Spleen (tissue), 11 donors: Measurements from ENCODE around the gene ATOX1. TPM values are rescaled to one million over a fixed set of nuclear protein-coding genes. Genes with fewer than 3 reads are reported as not detected.
A peak's percentile ranks its signal among the peaks of the same experiment; 100 is the strongest.

Source experiments
- DNase-seq: peaks from one replicate; pipeline ENCODE4 v3.0.0-alpha.2; 2020
- H3K27ac ChIP-seq, 8 donors: fragments of 200-600 bp; sonication (generic) in 7 of 8; 1 replicate in 4 of 8; 2 replicates in 4 of 8; pipeline versions ENCODE4 v1.5.0 to v1.8.0; 2016 to 2021; ENCODE audit warnings: inconsistent platforms in 4 of 8, mild to moderate bottlenecking in 4 of 8, moderate library complexity in 1 of 8
- H3K27me3 ChIP-seq, 7 donors: fragments of 200-600 bp; sonication (generic) in 6 of 7; replicated peaks in 1 of 7; 1 replicate in 4 of 7; 2 replicates in 3 of 7; pipeline versions ENCODE4 v1.5.0 to v1.8.0; 2016 to 2021; ENCODE audit warnings: inconsistent platforms in 3 of 7, mild to moderate bottlenecking in 1 of 7
- H3K36me3 ChIP-seq, 6 donors: fragments of 200-600 bp; sonication (generic) in 5 of 6; 1 replicate in 4 of 6; 2 replicates in 2 of 6; pipeline versions ENCODE4 v1.5.0 to v1.8.0; 2016 to 2021; ENCODE audit warnings: inconsistent platforms in 2 of 6
- H3K4me1 ChIP-seq, 6 donors: fragments of 200-600 bp; sonication (generic) in 5 of 6; 1 replicate in 3 of 6; 2 replicates in 3 of 6; pipeline versions ENCODE4 v1.5.0 to v1.8.0; 2016 to 2021; ENCODE audit warnings: inconsistent platforms in 3 of 6
- H3K4me3 ChIP-seq, 8 donors: fragments of 200-600 bp; sonication (generic) in 7 of 8; 1 replicate in 4 of 8; 2 replicates in 4 of 8; pipeline versions ENCODE4 v1.5.0 to v1.8.0; 2016 to 2021; ENCODE audit warnings: inconsistent platforms in 4 of 8, mild to moderate bottlenecking in 4 of 8, moderate library complexity in 2 of 8
- H3K9me3 ChIP-seq, 8 donors: fragments of 200-600 bp; sonication (generic) in 7 of 8; 1 replicate in 4 of 8; 2 replicates in 4 of 8; pipeline versions ENCODE4 v1.5.0 to v1.8.0; 2016 to 2021; ENCODE audit warnings: inconsistent platforms in 4 of 8
- CTCF ChIP-seq, 11 experiments: fragments of 200-600 bp in 7 of 11; fragments of 450-650 bp in 4 of 11; sonication (generic) in 4 of 11; IDR thresholded peaks in 8 of 11; conservative IDR thresholded peaks in 3 of 11; 1 replicate in 7 of 11; 2 replicates in 4 of 11; pipeline versions ENCODE4 v1.4.0 to v1.8.0; 2016 to 2021; ENCODE audit warnings: antibody characterized with exemption in 11 of 11, inconsistent platforms in 4 of 11, mild to moderate bottlenecking in 1 of 11
- POLR2A ChIP-seq, 3 donors: fragments of 450-650 bp; IDR thresholded peaks; one replicate each; pipeline ENCODE4 v1.5.1; 2017; ENCODE audit warnings: antibody characterized with exemption in 3 of 3, mild to moderate bottlenecking in 1 of 3
- POLR2AphosphoS5 ChIP-seq, 3 donors: sonication (generic); formaldehyde crosslinking; IDR thresholded peaks; one replicate each; pipeline ENCODE4 v1.5.1; 2017; ENCODE audit warnings: antibody characterized with exemption in 3 of 3
- WGBS, 5 donors: extraction: QIAGEN DNeasy Blood & Tissue Kit in 3 of 5; methylation state at CpG; one replicate each; pipeline versions ENCODE4 v1.1.5 to v1.1.7; 2013 to 2018; 5-methylcytosine and 5-hydroxymethylcytosine counted together
- intact Hi-C: fragments of 100-400 bp; cut with DNase I; formaldehyde crosslinking; loops from one replicate; pipeline ENCODE4 v1.15.0; 2023; ENCODE audit warnings: low total_unique reads
- polyA plus RNA-seq, 3 donors: library from polyadenylated mRNA; stranded (reverse); fragments of 200-250 nt; gene quantifications; one replicate each; pipeline ENCODE4 v1.2.1, GENCODE V29; 2013
- total RNA-seq, 7 donors: library from RNA; depleted of rRNA in 3 of 7; stranded (reverse); fragments of >200 nt in 3 of 7; fragmentation: NEBNext Ultra II Directional in 4 of 7; extraction: Animal tissue kit (Norgen Biotek cat#: 25700) in 4 of 7; gene quantifications; one replicate each; pipeline versions ENCODE4 v1.1.0 to v1.2.1, GENCODE V29; 2016 to 2021
- donor health status: healthy with polysubstance abuse.
- donor health status: DM: no; HTN: no; CAD: no; lungs with moderate emphysema.
- donor health status: DM: no; HTN: no; CAD: no.
- donor health status: Bipolar disorder and iron deficiency.
- donor health status: healthy.
- donor health status: DM: no; HTN: no; CAD: no.
- donor health status: DM: yes; HTN: yes; CAD: no.

Gene ATOX1
- total and polyA plus RNA-seq, 10 donors, result 63.7 to 263 (median 95.5) TPM

- Histone ChIP-seq H3K9me3 (no peaks in the 10 kb centered on the region), H3K4me3 (no peak overlapping the region), H3K36me3 (peaks cover 0 to 73% (median 23%) of the 10 kb centered on the region in 6 donors), H3K27me3 (no peaks in the 10 kb centered on the region), H3K4me1 (peaks cover 23 to 91% (median 60%) of the 10 kb centered on the region in 6 donors), H3K27ac (peak overlapping the region; percentile 54 to 78 (median 70))
- TF ChIP-seq CTCF (IDR thresholded peaks at IDR 0.05 in 8 of 11, conservative IDR thresholded peaks at IDR 0.05 in 3 of 11) (no peak), POLR2A (IDR thresholded peaks at IDR 0.05) (no peak), POLR2AphosphoS5 (IDR thresholded peaks at IDR 0.05) (peak in 2 of 3 donors; percentile 52 to 61)
- DNase-seq, result no peak
- WGBS, 5 donors, result 35 to 49% (median 38%) methylated on average over 7 of the region's 7 CpGs
- intact Hi-C loops, result loop anchor here (10.0 kb wide), 1 partner anchor 300 kb away; the partner anchor contains the start of gene SLC36A1
Observed at GRCh38 chr5:151745071-151745705, 13.2 kb downstream of the ATOX1 start.

- H3K9me3 ChIP-seq, result no peaks in the 10 kb centered on the region
- peaks cover 0 to 78% (median 23%) of the 10 kb centered on the region in 6 donors for H3K36me3 ChIP-seq
- H3K27me3 ChIP-seq, result no peaks in the 10 kb centered on the region
- 92 to 98% (median 96%) methylated on average over 1 of the region's 1 CpG for WGBS, 5 donors
- DNase-seq, result no peak
- no peak overlapping the region for H3K27ac ChIP-seq
- no peak overlapping the region for H3K4me3 ChIP-seq
- TF ChIP-seq CTCF (IDR thresholded peaks at IDR 0.05 in 8 of 11, conservative IDR thresholded peaks at IDR 0.05 in 3 of 11), result no peak
- no peak for TF ChIP-seq POLR2A (IDR thresholded peaks at IDR 0.05)
- TF ChIP-seq POLR2AphosphoS5 (IDR thresholded peaks at IDR 0.05), result no peak
- intact Hi-C loops, result loop anchor here (5.0 to 10.0 kb wide), 2 partner anchors 86 to 299 kb away; partner anchors contain the start of gene SLC36A1
- H3K4me1 ChIP-seq, result peaks cover 26 to 87% (median 56%) of the 10 kb centered on the region in 6 donors
Observed at GRCh38 chr5:151743530-151743929, 14.9 kb downstream of the ATOX1 start.

- peaks cover 0 to 77% (median 23%) of the 10 kb centered on the region in 6 donors for H3K36me3 ChIP-seq
- H3K27ac ChIP-seq, result no peak overlapping the region
- 78 to 89% (median 85%) methylated on average over 7 of the region's 7 CpGs for WGBS, 5 donors
- TF ChIP-seq CTCF (IDR thresholded peaks at IDR 0.05 in 8 of 11, conservative IDR thresholded peaks at IDR 0.05 in 3 of 11), result peak in 9 of 11 experiments; percentile 7 to 58 (median 51)
- no peak for TF ChIP-seq POLR2AphosphoS5 (IDR thresholded peaks at IDR 0.05)
- no peak overlapping the region for H3K4me3 ChIP-seq
- H3K27me3 ChIP-seq, result no peaks in the 10 kb centered on the region
- intact Hi-C loops, result loop anchor here (5.0 to 10.0 kb wide), 2 partner anchors 86 to 298 kb away; partner anchors contain the start of gene SLC36A1
- H3K9me3 ChIP-seq, result no peaks in the 10 kb centered on the region
- DNase-seq, result no peak
- H3K4me1 ChIP-seq, result peaks cover 26 to 88% (median 57%) of the 10 kb centered on the region in 6 donors
Observed at GRCh38 chr5:151742870-151743294, 15.5 kb downstream of the ATOX1 start.
